ENCODE results near the gene PTRHD1.

DNA sequence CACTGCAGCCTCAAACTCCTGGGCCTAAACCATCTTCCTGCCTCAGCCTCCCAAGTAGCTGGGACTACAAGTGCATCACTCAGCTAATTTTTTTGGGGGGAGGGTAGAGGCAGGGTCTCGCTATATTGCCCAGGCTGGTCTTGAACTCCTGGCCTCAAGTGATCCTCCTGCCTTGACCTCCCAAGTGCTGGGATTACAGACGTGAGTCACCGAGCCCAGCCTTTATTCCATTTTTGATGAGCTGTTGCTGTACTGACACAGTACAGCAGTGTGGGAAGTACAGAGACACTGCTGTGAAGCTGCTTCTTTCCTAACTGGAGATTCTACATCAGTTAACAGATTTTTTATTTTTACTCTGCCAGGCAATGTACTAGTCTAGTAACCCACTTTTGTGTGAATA lies 18.8 kb downstream of the PTRHD1 start:
- no peak for TF ChIP-seq SIN3A (conservative IDR thresholded peaks at IDR 0.05 in 1 of 2, IDR thresholded peaks at IDR 0.05 in 1 of 2; ENCODE audit: low read depth in 1 of 2, low read length in 2 of 2)
- TF ChIP-seq NRF1 (IDR thresholded peaks at IDR 0.05; ENCODE audit: low read depth, low read length) = no peak
- TF ChIP-seq, protein P1, sequence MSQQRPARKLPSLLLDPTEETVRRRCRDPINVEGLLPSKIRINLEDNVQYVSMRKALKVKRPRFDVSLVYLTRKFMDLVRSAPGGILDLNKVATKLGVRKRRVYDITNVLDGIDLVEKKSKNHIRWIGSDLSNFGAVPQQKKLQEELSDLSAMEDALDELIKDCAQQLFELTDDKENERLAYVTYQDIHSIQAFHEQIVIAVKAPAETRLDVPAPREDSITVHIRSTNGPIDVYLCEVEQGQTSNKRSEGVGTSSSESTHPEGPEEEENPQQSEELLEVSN (IDR thresholded peaks at IDR 0.05) = no peak
- TF ChIP-seq EZH2 (IDR thresholded peaks at IDR 0.05; ENCODE audit: low read depth, low read length, severe bottlenecking) = no peak
- TF ChIP-seq, protein P2, sequence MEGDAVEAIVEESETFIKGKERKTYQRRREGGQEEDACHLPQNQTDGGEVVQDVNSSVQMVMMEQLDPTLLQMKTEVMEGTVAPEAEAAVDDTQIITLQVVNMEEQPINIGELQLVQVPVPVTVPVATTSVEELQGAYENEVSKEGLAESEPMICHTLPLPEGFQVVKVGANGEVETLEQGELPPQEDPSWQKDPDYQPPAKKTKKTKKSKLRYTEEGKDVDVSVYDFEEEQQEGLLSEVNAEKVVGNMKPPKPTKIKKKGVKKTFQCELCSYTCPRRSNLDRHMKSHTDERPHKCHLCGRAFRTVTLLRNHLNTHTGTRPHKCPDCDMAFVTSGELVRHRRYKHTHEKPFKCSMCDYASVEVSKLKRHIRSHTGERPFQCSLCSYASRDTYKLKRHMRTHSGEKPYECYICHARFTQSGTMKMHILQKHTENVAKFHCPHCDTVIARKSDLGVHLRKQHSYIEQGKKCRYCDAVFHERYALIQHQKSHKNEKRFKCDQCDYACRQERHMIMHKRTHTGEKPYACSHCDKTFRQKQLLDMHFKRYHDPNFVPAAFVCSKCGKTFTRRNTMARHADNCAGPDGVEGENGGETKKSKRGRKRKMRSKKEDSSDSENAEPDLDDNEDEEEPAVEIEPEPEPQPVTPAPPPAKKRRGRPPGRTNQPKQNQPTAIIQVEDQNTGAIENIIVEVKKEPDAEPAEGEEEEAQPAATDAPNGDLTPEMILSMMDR (IDR thresholded peaks at IDR 0.05; ENCODE audit: control extremely low read depth in 1 of 3, insufficient read depth in 1 of 3, low read depth in 1 of 3, low read length in 3 of 3) = no peak
- TF ChIP-seq CEBPB (IDR thresholded peaks at IDR 0.05; ENCODE audit: low read depth, low read length) = no peak
- no peak for TF ChIP-seq RAD21 (IDR thresholded peaks at IDR 0.05 in 1 of 2, conservative IDR thresholded peaks at IDR 0.05 in 1 of 2; ENCODE audit: low read depth in 2 of 2, low read length in 2 of 2)
- no peak for TF ChIP-seq GTF2F1 (IDR thresholded peaks at IDR 0.05; ENCODE audit: borderline replicate concordance, low read depth, low read length)
